Cardiac fibroblast (primary cell): Measurements from ENCODE around the gene LRP1B.

Source experiments
- DNase-seq, 2 donors: peaks; one replicate each; pipeline versions ENCODE4 v3.0.0 to v3.0.0-alpha.2; 2010; ENCODE audit warnings: low read depth in 2 of 2
- H3K4me3 ChIP-seq, 2 donors: replicated peaks in 1 of 2; 1 replicate in 1 of 2; 2 replicates in 1 of 2; pipeline ENCODE4 v1.5.1; 2011; ENCODE audit warnings: low read depth in 2 of 2, low read length in 2 of 2, mild to moderate bottlenecking in 2 of 2, moderate library complexity in 1 of 2
- TF ChIP-seq, protein P1 (sequence below): IDR thresholded peaks from one replicate; pipeline ENCODE4 v1.5.1; 2011; ENCODE audit warnings: low read depth, mild to moderate bottlenecking, low read length, inconsistent platforms

The LRP1B gene

DNA sequence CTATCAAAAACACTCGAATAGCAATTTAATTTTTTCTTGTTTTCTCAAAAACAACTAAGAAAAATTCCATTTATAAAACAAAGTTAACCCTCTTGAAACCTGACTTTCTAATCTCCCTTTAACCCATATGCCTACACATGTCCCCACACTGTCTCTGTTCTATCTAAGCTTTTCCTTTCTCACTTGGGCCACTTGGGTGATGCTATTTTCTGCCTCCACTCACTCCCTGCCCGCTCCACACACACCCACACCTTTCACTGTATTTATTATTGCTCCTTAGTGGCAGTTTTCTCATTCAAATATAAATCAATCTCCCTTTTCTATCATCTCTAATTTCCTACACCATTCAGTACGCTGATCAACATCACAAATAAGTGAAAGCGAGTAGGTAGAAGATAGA is 531.1 kb downstream of the LRP1B start:
- DNase-seq: no peak
- H3K4me3 ChIP-seq: no peak overlapping the region
- TF ChIP-seq, protein P1, sequence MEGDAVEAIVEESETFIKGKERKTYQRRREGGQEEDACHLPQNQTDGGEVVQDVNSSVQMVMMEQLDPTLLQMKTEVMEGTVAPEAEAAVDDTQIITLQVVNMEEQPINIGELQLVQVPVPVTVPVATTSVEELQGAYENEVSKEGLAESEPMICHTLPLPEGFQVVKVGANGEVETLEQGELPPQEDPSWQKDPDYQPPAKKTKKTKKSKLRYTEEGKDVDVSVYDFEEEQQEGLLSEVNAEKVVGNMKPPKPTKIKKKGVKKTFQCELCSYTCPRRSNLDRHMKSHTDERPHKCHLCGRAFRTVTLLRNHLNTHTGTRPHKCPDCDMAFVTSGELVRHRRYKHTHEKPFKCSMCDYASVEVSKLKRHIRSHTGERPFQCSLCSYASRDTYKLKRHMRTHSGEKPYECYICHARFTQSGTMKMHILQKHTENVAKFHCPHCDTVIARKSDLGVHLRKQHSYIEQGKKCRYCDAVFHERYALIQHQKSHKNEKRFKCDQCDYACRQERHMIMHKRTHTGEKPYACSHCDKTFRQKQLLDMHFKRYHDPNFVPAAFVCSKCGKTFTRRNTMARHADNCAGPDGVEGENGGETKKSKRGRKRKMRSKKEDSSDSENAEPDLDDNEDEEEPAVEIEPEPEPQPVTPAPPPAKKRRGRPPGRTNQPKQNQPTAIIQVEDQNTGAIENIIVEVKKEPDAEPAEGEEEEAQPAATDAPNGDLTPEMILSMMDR: no peak

DNA sequence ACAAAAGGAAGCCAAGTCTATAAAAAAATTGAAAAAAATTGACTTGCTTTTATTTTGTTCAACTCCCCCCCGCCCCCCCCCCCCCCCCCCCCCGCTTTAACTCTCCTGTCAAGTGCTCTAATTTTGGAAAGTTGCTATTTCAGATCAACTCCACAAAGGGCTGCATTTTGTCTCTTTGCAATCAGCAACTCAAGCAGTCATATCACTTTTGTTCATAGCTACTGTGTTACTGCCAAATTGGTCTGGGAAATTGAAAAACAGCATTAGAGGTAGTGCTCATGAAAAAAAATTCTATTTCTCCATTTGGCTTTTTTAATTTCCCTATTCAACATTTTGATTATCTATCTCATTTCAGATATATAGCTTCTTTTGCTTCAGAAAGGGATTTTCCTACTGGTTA is 531.8 kb downstream of the LRP1B start:
- TF ChIP-seq, protein P1: no peak
- H3K4me3 ChIP-seq: no peak overlapping the region
- no peak for DNase-seq

DNA sequence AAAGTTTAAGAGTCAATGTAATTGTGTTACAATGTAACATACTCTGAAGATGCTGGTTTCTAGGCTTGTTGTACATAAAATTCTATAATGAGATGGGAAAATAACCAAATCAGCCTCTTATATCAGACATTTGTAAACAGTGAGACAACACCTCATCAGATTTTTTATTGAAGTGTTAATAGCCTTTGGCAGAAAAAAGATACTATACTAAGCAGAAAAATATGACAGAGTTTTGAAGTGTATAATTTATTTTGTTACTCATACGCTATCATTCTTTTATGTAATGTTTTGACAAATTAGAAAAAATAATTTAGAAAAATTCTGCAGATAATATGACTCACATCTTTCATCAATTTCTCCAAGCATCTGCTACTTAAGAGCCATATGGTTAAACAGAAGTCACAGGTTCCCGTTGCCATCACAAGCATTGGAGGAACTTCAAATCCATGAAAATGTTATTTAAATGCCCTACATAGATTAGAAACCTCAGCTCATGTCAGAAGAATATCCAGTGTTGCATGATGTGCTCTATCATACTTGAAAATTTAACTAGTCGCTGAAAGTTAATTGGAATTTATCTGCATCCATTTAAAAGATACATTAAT is 535.4 kb downstream of the LRP1B start:
- DNase-seq: no peak
- TF ChIP-seq, protein P1: no peak
- no peak overlapping the region for H3K4me3 ChIP-seq

DNA sequence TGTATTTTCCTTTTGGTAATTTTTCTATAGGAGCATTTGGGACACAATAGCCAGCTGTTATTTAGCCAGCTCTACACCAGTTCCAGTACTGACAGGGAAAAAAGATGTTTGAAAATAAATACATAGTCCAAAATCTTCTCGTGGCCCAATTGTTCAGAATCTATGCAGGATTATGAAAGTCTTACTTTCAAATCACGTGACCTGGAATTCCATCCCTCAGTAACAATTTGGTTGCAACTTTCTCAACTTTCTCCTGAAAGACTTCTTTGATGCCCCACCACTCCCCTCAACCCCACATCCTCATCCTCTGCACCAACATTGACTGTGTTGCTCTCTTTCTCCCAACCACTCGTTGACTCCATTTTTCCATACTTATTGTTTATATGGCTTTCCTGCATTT is 539.0 kb downstream of the LRP1B start:
- DNase-seq: no peak
- TF ChIP-seq, protein P1: no peak
- no peak overlapping the region for H3K4me3 ChIP-seq

GRCh38 chr2:141590620-141591019 is 540.2 kb downstream of the LRP1B start:
- no peak overlapping the region for H3K4me3 ChIP-seq
- DNase-seq: no peak
- TF ChIP-seq, protein P1: no peak

GRCh38 chr2:141589314-141589713 is 541.5 kb downstream of the LRP1B start:
- no peak for DNase-seq
- TF ChIP-seq, protein P1: no peak
- no peak overlapping the region for H3K4me3 ChIP-seq

- no peak for DNase-seq
- H3K4me3 ChIP-seq: no peak overlapping the region
- TF ChIP-seq, protein P1: no peak
Observed at GRCh38 chr2:141586985-141587384, 543.8 kb downstream of the LRP1B start.
